PC-3 (cell line): Measurements from ENCODE around the gene SCN9A. TPM values are rescaled to one million over a fixed set of nuclear protein-coding genes. Genes with fewer than 3 reads are reported as not detected.

Source experiments
- ATAC-seq: fragments of 200-7000 bp; cut with Tn5 transposase; 2 replicates; pipeline ENCODE4 v1.9.1; 2020; ENCODE audit warnings: mild to moderate bottlenecking, moderate library complexity
- BruUV-seq: library from RNA; stranded (reverse); fragments of 400-500 nt; replicated peaks from 2 replicates; lab custom pipeline; 2021; lab: Mats Ljungman, UMichigan
- CTCF ChIA-PET: fragments of 300-600 bp; sonication (Branson Sonifier 250); formaldehyde crosslinking; loops from one replicate; lab custom pipeline; 2022; ENCODE audit warnings: antibody characterized with exemption; lab: Charles Lee
- POLR2A ChIA-PET: fragments of 300-600 bp; sonication (Branson Sonifier 250); formaldehyde crosslinking; loops from one replicate; lab custom pipeline; 2022; ENCODE audit warnings: antibody characterized with exemption; ENCODE audit not compliant: unreplicated experiment; lab: Charles Lee
- DNase-seq: peaks from one replicate; pipeline ENCODE4 v3.0.0-alpha.2; 2015
- H2AFZ ChIP-seq: fragments of 300-600 bp; sonication (generic); 2 replicates; pipeline ENCODE4 v1.6.0; 2016; ENCODE audit warnings: antibody characterized with exemption, low read length
- H3F3A ChIP-seq: fragments of 300-600 bp; sonication (generic); one replicate; pipeline ENCODE4 v1.6.0; 2017; ENCODE audit warnings: antibody characterized with exemption, low read length, control low read depth, mild to moderate bottlenecking; ENCODE audit not compliant: unreplicated experiment
- H3K27ac ChIP-seq: fragments of 300-600 bp; sonication (generic); 2 replicates; pipeline ENCODE4 v1.5.1; 2016; ENCODE audit warnings: mild to moderate bottlenecking, low read length
- H3K27me3 ChIP-seq: fragments of 300-600 bp; sonication (generic); 2 replicates; pipeline ENCODE4 v1.6.1; 2016; ENCODE audit warnings: low read length, mixed read lengths
- H3K36me3 ChIP-seq: fragments of 300-600 bp; sonication (generic); 2 replicates; pipeline ENCODE4 v1.6.1; 2016; ENCODE audit warnings: low read depth, mixed run types, low read length, mixed read lengths
- H3K4me1 ChIP-seq: fragments of 300-600 bp; sonication (generic); 2 replicates; pipeline ENCODE4 v1.5.1; 2016; ENCODE audit warnings: low read length; ENCODE audit not compliant: insufficient read depth
- H3K4me2 ChIP-seq: fragments of 300-600 bp; sonication (generic); 2 replicates; pipeline ENCODE4 v1.6.0; 2016; ENCODE audit warnings: low read length
- H3K4me3 ChIP-seq: fragments of 300-600 bp; sonication (generic); 2 replicates; pipeline ENCODE4 v1.5.1; 2016; ENCODE audit warnings: mild to moderate bottlenecking, low read length, mixed read lengths
- H3K79me2 ChIP-seq: fragments of 300-600 bp; sonication (generic); 2 replicates; pipeline ENCODE4 v1.6.1; 2017; ENCODE audit warnings: low read length, mixed read lengths
- H3K9ac ChIP-seq: fragments of 300-600 bp; sonication (generic); 2 replicates; pipeline ENCODE4 v1.6.0; 2016; ENCODE audit warnings: mild to moderate bottlenecking, low read length
- H3K9me2 ChIP-seq: fragments of 300-600 bp; sonication (generic); replicated peaks from 2 replicates; pipeline ENCODE4 v1.6.1; 2016; ENCODE audit warnings: mixed run types, low read length, mixed read lengths
- H3K9me3 ChIP-seq: fragments of 300-600 bp; sonication (generic); 2 replicates; pipeline ENCODE4 v1.6.1; 2016; ENCODE audit warnings: low read length, mixed read lengths
- H4K20me1 ChIP-seq: fragments of 300-600 bp; sonication (generic); 2 replicates; pipeline ENCODE4 v1.6.1; 2016; ENCODE audit warnings: low read length, mixed read lengths
- EZH2 ChIP-seq: fragments of 300-600 bp; sonication (generic); IDR thresholded peaks from one replicate; pipeline ENCODE4 v1.6.1; 2017; ENCODE audit warnings: antibody characterized with exemption, mild to moderate bottlenecking, low read length; ENCODE audit not compliant: unreplicated experiment
- EZH2phosphoT487 ChIP-seq: fragments of 300-600 bp; sonication (generic); IDR thresholded peaks from 2 replicates; pipeline ENCODE4 v1.6.1; 2018; ENCODE audit warnings: mild to moderate bottlenecking, antibody characterized with exemption, low read length, borderline replicate concordance
- intact Hi-C: fragments of 100-400 bp; cut with micrococcal nuclease; formaldehyde crosslinking; loops from 2 replicates; pipeline ENCODE4 v1.9.0; 2023
- total RNA-seq: library from RNA; depleted of rRNA; stranded (reverse); fragments of >200 nt; gene quantifications from 2 replicates; pipeline ENCODE4 v1.2.3, GENCODE V29; 2014
- TF ChIP-seq, protein P1 (sequence below): fragments of 300-600 bp; sonication (generic); conservative IDR thresholded peaks from 2 replicates; pipeline ENCODE4 v1.5.1; 2017; ENCODE audit warnings: antibody characterized with exemption, low read depth, mild to moderate bottlenecking, low read length

Gene SCN9A
- total RNA-seq, 1 experiment from 2014 or later = 7.0 TPM

DNA sequence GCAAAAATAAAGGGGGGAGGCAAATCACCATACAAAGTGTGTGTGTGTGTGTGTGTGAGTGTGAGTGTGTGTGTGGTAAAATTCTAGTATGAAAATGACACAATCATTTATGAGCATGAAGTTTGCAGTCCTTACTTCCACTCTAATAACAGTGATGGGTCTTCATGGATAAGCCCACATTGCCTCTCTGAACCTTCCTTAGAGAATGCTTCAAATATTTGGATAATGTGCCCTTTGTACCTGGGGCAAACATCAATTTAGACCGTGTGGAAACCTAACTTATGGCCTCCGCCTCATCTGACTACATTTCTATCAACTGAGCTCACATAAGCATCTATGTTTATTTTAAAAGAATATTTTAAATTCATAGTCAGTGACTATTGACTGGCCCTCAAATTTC lies 3.7 kb downstream of the SCN9A start:
- Histone ChIP-seq H3K9ac (no peak overlapping the region), H3K4me1 (peaks cover 14% of the 10 kb centered on the region), H3K9me2 (no peaks in the 10 kb centered on the region), H3K9me3 (no peaks in the 10 kb centered on the region), H3K36me3 (no peaks in the 10 kb centered on the region), H3K27ac (no peak overlapping the region), H3K79me2 (no peaks in the 10 kb centered on the region), H2AFZ (no peak overlapping the region), H3K27me3 (no peaks in the 10 kb centered on the region), H3F3A (no peaks in the 10 kb centered on the region), H3K4me3 (no peak overlapping the region), H4K20me1 (no peaks in the 10 kb centered on the region), H3K4me2 (no peak overlapping the region)
- ChIA-PET POLR2A (interaction anchor here (0.7 kb wide), 1 partner anchor 39 kb away, joined by 3 read pairs; no protein-coding TSS in a partner anchor), CTCF (interaction anchor here (0.7 kb wide), 1 partner anchor 140 kb away, joined by 3 read pairs; no protein-coding TSS in a partner anchor)
- BruUV-seq = no TSS peak
- ATAC-seq (no peak), DNase-seq (no peak)
- intact Hi-C loops = no loop called here
- TF ChIP-seq EZH2phosphoT487 (no peak), EZH2 (no peak)

DNA sequence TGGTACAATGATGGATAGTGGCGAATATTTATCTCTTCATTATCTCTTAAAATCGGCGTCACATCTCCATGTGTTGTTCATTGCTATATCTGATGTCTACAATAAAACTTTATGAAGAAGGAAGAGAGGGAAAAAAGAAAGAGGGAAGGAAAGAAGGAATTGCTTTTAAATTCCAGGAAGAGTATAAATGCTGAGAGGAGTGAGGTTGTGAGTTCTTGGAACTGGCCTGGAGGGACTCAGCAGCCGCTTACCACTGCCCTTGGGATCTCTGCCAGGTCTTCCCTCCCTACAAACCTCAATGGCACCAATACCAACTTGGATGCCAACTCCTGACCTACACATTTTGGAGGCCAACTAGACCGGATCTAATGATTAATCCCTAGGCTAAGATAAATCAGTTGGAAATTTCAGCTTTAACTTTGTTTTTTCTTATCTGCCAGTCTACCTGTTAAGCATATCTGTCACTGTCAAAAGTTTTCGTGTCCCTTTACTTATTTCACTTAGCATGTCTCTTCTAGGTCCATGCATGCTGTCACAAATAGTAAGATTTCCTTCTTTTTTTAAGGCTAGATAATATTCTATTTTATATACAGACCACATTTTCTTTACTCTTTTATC lies 9.8 kb downstream of the SCN9A start:
- Histone ChIP-seq H3F3A (no peaks in the 10 kb centered on the region), H3K9me3 (no peaks in the 10 kb centered on the region), H3K79me2 (no peaks in the 10 kb centered on the region), H3K9ac (no peak overlapping the region), H3K27ac (no peak overlapping the region), H3K27me3 (no peaks in the 10 kb centered on the region), H3K4me2 (no peak overlapping the region), H4K20me1 (no peaks in the 10 kb centered on the region), H3K4me3 (no peak overlapping the region), H3K9me2 (no peaks in the 10 kb centered on the region), H3K36me3 (no peaks in the 10 kb centered on the region), H3K4me1 (peaks cover 12% of the 10 kb centered on the region), H2AFZ (no peak overlapping the region)
- peak; percentile 50 for DNase-seq
- TF ChIP-seq EZH2 = no peak
- TF ChIP-seq, protein P1, sequence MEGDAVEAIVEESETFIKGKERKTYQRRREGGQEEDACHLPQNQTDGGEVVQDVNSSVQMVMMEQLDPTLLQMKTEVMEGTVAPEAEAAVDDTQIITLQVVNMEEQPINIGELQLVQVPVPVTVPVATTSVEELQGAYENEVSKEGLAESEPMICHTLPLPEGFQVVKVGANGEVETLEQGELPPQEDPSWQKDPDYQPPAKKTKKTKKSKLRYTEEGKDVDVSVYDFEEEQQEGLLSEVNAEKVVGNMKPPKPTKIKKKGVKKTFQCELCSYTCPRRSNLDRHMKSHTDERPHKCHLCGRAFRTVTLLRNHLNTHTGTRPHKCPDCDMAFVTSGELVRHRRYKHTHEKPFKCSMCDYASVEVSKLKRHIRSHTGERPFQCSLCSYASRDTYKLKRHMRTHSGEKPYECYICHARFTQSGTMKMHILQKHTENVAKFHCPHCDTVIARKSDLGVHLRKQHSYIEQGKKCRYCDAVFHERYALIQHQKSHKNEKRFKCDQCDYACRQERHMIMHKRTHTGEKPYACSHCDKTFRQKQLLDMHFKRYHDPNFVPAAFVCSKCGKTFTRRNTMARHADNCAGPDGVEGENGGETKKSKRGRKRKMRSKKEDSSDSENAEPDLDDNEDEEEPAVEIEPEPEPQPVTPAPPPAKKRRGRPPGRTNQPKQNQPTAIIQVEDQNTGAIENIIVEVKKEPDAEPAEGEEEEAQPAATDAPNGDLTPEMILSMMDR = no peak
- TF ChIP-seq EZH2phosphoT487 = no peak
- CTCF ChIA-PET = no interaction called here
- intact Hi-C loops = no loop called here
- POLR2A ChIA-PET = no interaction called here
- no TSS peak for BruUV-seq
- no peak for ATAC-seq

DNA sequence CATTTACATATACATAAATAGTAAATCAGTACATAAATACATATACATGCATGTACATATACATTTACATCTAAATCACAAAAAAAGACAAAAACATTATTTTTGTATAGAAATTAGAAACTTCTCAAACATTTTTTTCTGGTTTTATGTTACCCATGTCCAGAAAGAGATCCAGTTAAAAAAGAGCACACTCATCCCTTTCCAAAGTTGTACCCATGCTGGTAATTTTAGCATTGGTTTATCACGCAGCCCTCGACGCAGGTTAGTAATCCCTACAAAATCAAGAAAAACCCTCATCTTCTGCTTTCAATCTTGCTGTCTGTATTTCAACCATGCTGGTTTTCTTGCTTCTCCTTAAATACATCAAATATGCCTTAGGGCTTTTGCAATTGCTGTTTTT lies 10.5 kb downstream of the SCN9A start:
- POLR2A ChIA-PET = no interaction called here
- Histone ChIP-seq H3F3A (no peaks in the 10 kb centered on the region), H3K27me3 (no peaks in the 10 kb centered on the region), H3K4me2 (no peak overlapping the region), H3K9me2 (no peaks in the 10 kb centered on the region), H3K9ac (no peak overlapping the region), H3K27ac (no peak overlapping the region), H3K4me3 (no peak overlapping the region), H3K36me3 (no peaks in the 10 kb centered on the region), H3K4me1 (peaks cover 12% of the 10 kb centered on the region), H3K79me2 (no peaks in the 10 kb centered on the region), H3K9me3 (no peaks in the 10 kb centered on the region), H2AFZ (no peak overlapping the region), H4K20me1 (no peaks in the 10 kb centered on the region)
- DNase-seq = no peak
- BruUV-seq = no TSS peak
- TF ChIP-seq, protein P1 = no peak
- no peak for TF ChIP-seq EZH2phosphoT487
- no peak for ATAC-seq
- CTCF ChIA-PET = no interaction called here
- intact Hi-C loops = no loop called here
